Glutamatergic neuron (in vitro differentiated cells): ENCODE results near the gene CLPTM1L. TPM values are rescaled to one million over a fixed set of nuclear protein-coding genes. Genes with fewer than 3 reads are reported as not detected.
"Not testable (repeated sequence)": the region's sequence is repeated elsewhere in the genome, so short reads cannot be mapped to it uniquely, and the experiment has no call there.

ENCODE experiments used
- DNase-seq: peaks from one replicate; pipeline ENCODE4 v3.0.0; 2022
- H3K27ac Mint-ChIP-seq: one replicate; pipeline ENCODE4 v1.8.0; 2020; ENCODE audit warnings: mild to moderate bottlenecking, mixed read lengths, inconsistent platforms; ENCODE audit not compliant: unreplicated experiment
- H3K27me3 Mint-ChIP-seq: one replicate; pipeline ENCODE4 v1.8.0; 2020; ENCODE audit warnings: mild to moderate bottlenecking, moderate library complexity, mixed read lengths, inconsistent platforms; ENCODE audit not compliant: unreplicated experiment
- H3K36me3 Mint-ChIP-seq: one replicate; pipeline ENCODE4 v1.8.0; 2020; ENCODE audit warnings: mild to moderate bottlenecking, mixed read lengths, inconsistent platforms; ENCODE audit not compliant: unreplicated experiment
- H3K4me1 Mint-ChIP-seq: one replicate; pipeline ENCODE4 v1.8.0; 2020; ENCODE audit warnings: mild to moderate bottlenecking, low read depth, mixed read lengths, inconsistent platforms; ENCODE audit not compliant: unreplicated experiment
- H3K4me3 Mint-ChIP-seq: one replicate; pipeline ENCODE4 v1.8.0; 2020; ENCODE audit warnings: mild to moderate bottlenecking, mixed read lengths, inconsistent platforms; ENCODE audit not compliant: unreplicated experiment
- H3K9me3 Mint-ChIP-seq: one replicate; pipeline ENCODE4 v1.8.0; 2020; ENCODE audit warnings: mild to moderate bottlenecking, moderate library complexity, mixed read lengths, inconsistent platforms; ENCODE audit not compliant: unreplicated experiment
- CTCF ChIP-seq: fragments of 200-600 bp; sonication (generic); IDR thresholded peaks from one replicate; pipeline ENCODE4 v1.5.0; 2021; ENCODE audit not compliant: partially characterized antibody, unreplicated experiment
- total RNA-seq: library from RNA; stranded (reverse); fragmentation: NEBNext Ultra II Directional; extraction: Animal tissue kit (Norgen Biotek cat#: 25700); gene quantifications from one replicate; pipeline ENCODE4 v1.2.1, GENCODE V29; 2021; ENCODE audit not compliant: unreplicated experiment

Gene CLPTM1L
- total RNA-seq, 1 donor from 2014 or later = 95.2 TPM

- DNase-seq = no peak
- TF ChIP-seq CTCF = no peak
- Mint-ChIP-seq H3K27me3 (peaks cover 2% of the 10 kb centered on the region), H3K9me3 (peaks cover 4% of the 10 kb centered on the region), H3K36me3 (no peaks in the 10 kb centered on the region), H3K4me3 (no peak overlapping the region), H3K4me1 (peaks cover 6% of the 10 kb centered on the region), H3K27ac (no peak overlapping the region)
Measured at GRCh38 chr5:1364211-1364610, 19.3 kb upstream of the CLPTM1L start.

- H3K36me3 Mint-ChIP-seq = no peaks in the 10 kb centered on the region
- no peaks in the 10 kb centered on the region for H3K27me3 Mint-ChIP-seq
- peaks cover 6% of the 10 kb centered on the region for H3K4me1 Mint-ChIP-seq
- DNase-seq = no peak
- no peak for TF ChIP-seq CTCF
- peaks cover 4% of the 10 kb centered on the region for H3K9me3 Mint-ChIP-seq
- no peak overlapping the region for H3K4me3 Mint-ChIP-seq
- H3K27ac Mint-ChIP-seq = no peak overlapping the region
Measured at GRCh38 chr5:1363581-1363980, 18.7 kb upstream of the CLPTM1L start.

DNA sequence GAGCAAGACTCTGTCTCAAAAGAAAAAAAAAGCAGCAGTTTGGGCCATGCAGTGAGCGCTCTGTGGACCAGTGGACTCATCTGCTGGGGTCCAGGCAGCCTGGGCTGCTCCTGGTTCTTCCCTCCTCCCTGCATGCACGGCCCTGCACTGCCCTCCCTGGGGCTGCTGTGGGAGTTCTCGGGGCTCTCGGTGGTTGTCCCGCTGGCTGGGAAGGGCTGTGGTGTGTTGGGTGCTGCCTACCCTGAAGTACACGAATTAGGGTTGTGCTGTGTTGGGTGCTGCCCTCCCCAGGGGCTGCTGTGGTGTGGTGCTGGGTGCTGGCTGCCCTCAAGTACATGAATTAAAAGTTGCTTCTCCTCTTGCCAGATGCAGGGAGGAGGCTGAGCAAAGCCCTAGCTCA is 18.3 kb upstream of the CLPTM1L start:
- Mint-ChIP-seq H3K27me3 (no peaks in the 10 kb centered on the region), H3K4me3 (no peak overlapping the region), H3K4me1 (peaks cover 4% of the 10 kb centered on the region)

GRCh38 chr5:1362242-1363015 is 17.5 kb upstream of the CLPTM1L start:
- Mint-ChIP-seq H3K9me3 (peaks cover 4% of the 10 kb centered on the region), H3K4me3 (no peak overlapping the region), H3K27me3 (no peaks in the 10 kb centered on the region), H3K4me1 (no peaks in the 10 kb centered on the region), H3K27ac (no peak overlapping the region), H3K36me3 (no peaks in the 10 kb centered on the region)
- no peak for DNase-seq
- no peak for TF ChIP-seq CTCF

More for the DNA sequence above, 18.3 kb upstream of the CLPTM1L start:
- Mint-ChIP-seq H3K36me3 (no peaks in the 10 kb centered on the region), H3K9me3 (peaks cover 4% of the 10 kb centered on the region), H3K27ac (no peak overlapping the region)
- no peak for TF ChIP-seq CTCF
- DNase-seq = no peak

DNA sequence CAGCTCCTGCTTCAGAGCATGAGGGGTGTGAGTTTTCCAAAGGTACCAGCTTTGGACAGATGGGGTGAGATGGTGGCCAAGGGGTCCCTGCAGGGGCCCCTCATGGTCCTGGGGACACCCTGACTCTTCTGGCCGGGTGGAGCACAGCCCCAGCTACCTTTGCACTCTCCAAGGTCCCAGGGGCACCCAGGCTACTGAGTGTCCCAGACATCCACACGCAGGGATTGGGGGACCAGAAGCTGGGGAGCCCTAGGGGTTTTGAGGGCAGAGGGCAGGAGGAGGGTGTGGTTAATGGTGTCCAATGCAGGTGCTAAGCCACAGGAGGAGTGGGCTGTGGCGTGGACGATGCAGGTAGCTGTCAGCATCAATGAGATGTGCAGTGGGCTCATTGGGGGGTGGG is 16.0 kb upstream of the CLPTM1L start:
- Mint-ChIP-seq H3K4me1 (peaks cover 3% of the 10 kb centered on the region), H3K27ac (no peak overlapping the region), H3K4me3 (no peak overlapping the region), H3K27me3 (no peaks in the 10 kb centered on the region), H3K36me3 (no peaks in the 10 kb centered on the region), H3K9me3 (peaks cover 6% of the 10 kb centered on the region)
- TF ChIP-seq CTCF = no peak
- no peak for DNase-seq

GRCh38 chr5:1360367-1360766 is 15.5 kb upstream of the CLPTM1L start:
- not testable (repeated sequence) for H3K27ac Mint-ChIP-seq, DNase-seq, H3K9me3 Mint-ChIP-seq, H3K4me1 Mint-ChIP-seq, H3K36me3 Mint-ChIP-seq, H3K4me3 Mint-ChIP-seq, H3K27me3 Mint-ChIP-seq
